NCI-H460 (cell line): ENCODE results near the gene DOK5. TPM values are rescaled to one million over a fixed set of nuclear protein-coding genes. Genes with fewer than 3 reads are reported as not detected.

ENCODE experiments used
- DNase-seq: peaks from one replicate; pipeline ENCODE4 v3.0.0-alpha.2; 2016; ENCODE audit warnings: low read depth; ENCODE audit errors: extremely low read depth
- total RNA-seq: library from RNA; depleted of rRNA; stranded (reverse); fragments of >200 nt; shearing (Covaris generic); gene quantifications from 2 replicates; pipeline ENCODE4 v1.2.3, GENCODE V29; 2014

The DOK5 gene
- total RNA-seq, 1 experiment from 2014 or later: not detected

GRCh38 chr20:54640800-54641199 is 165.4 kb downstream of the DOK5 start:
- no peak for DNase-seq

GRCh38 chr20:54642864-54643667 is 167.7 kb downstream of the DOK5 start:
- no peak for DNase-seq

GRCh38 chr20:54643761-54644160 is 168.4 kb downstream of the DOK5 start:
- DNase-seq: no peak

- no peak for DNase-seq
Observed at GRCh38 chr20:54645445-54646155, 170.2 kb downstream of the DOK5 start.

- no peak for DNase-seq
Observed at GRCh38 chr20:54646156-54646517, 170.7 kb downstream of the DOK5 start.

GRCh38 chr20:54648421-54649142 is 173.2 kb downstream of the DOK5 start:
- DNase-seq: no peak

- peak; percentile 72 for DNase-seq
Observed at GRCh38 chr20:54649511-54649962, 174.1 kb downstream of the DOK5 start.

- no peak for DNase-seq
Observed at GRCh38 chr20:54650052-54650719, 174.8 kb downstream of the DOK5 start.

- DNase-seq: no peak
Observed at GRCh38 chr20:54651252-54651651, 175.9 kb downstream of the DOK5 start.

GRCh38 chr20:54654450-54654849 is 179.1 kb downstream of the DOK5 start:
- DNase-seq: no peak

GRCh38 chr20:54657268-54657826 is 182.0 kb downstream of the DOK5 start:
- no peak for DNase-seq

GRCh38 chr20:54658525-54658924 is 183.1 kb downstream of the DOK5 start:
- DNase-seq: no peak

GRCh38 chr20:54661265-54661664 is 185.9 kb downstream of the DOK5 start:
- no peak for DNase-seq

- DNase-seq: no peak
Observed at GRCh38 chr20:54661880-54662465, 186.6 kb downstream of the DOK5 start.

GRCh38 chr20:54665812-54666211 is 190.4 kb downstream of the DOK5 start:
- DNase-seq: no peak

- DNase-seq: no peak
Observed at GRCh38 chr20:54668271-54669039, 193.1 kb downstream of the DOK5 start.

- no peak for DNase-seq
Observed at GRCh38 chr20:54669040-54669363, 193.6 kb downstream of the DOK5 start.

GRCh38 chr20:54678253-54678652 is 202.9 kb downstream of the DOK5 start:
- no peak for DNase-seq

GRCh38 chr20:54680439-54680838 is 205.0 kb downstream of the DOK5 start:
- DNase-seq: no peak
